C4-2B (cell line): Measurements from ENCODE around the gene TBC1D20.
"Not testable (repeated sequence)": the region's sequence is repeated elsewhere in the genome, so short reads cannot be mapped to it uniquely, and the experiment has no call there.

ENCODE experiments used
- H3K27ac ChIP-seq: fragments of 450-650 bp; 2 replicates; pipeline ENCODE4 v1.5.1; 2017
- ZFX ChIP-seq: fragments of 450-650 bp; IDR thresholded peaks from 2 replicates; pipeline ENCODE4 v1.6.1; 2017
- TF ChIP-seq, protein P1 (sequence below): fragments of 450-650 bp; conservative IDR thresholded peaks from 2 replicates; pipeline ENCODE4 v1.5.1; 2017; ENCODE audit warnings: mild to moderate bottlenecking

The TBC1D20 gene

DNA sequence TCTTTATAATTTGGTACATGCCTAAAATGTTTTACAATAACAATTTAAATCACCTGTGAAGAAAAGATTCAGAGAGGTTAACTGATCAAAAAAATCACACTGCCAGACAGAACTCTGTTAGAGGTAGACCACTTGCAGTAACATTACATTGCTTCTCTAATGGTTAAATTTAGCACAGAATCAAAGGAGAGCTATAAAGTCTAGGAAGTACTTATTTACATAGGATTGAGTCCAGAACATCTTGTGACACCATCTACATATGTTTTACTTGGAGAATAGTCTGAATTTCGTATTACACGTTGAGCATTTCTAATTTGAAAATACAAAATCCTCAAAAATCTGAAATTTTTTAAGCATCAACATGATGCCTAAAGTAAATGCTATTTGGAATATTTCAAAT is 17.2 kb upstream of the TBC1D20 start:
- H3K27ac ChIP-seq = no peak overlapping the region

DNA sequence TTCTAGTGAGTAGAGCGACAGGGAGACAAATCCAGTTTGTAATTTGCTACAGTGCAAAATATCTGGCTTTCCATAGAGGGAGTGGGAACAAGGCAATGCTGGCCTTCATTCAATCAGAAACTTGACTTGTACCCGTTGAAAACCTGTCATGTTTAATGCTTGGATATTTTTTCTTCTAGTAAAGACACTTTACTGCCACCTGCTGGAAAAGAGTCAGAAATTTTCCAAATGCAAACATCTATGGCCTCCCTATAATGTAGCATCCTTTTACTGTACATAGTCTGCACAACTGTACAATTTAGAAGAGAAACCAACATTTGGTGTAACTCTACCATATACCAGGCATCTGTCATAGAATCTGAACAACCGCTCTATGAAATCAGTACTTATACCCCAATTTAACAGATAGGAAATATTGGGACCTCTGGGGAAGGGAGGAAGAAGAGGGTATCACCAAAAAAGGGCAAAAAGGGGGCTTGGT is 16.7 kb upstream of the TBC1D20 start:
- peak overlapping the region; percentile 17; the same call in 1 of the 2 replicates for H3K27ac ChIP-seq
- TF ChIP-seq ZFX = no peak
- TF ChIP-seq, protein P1, sequence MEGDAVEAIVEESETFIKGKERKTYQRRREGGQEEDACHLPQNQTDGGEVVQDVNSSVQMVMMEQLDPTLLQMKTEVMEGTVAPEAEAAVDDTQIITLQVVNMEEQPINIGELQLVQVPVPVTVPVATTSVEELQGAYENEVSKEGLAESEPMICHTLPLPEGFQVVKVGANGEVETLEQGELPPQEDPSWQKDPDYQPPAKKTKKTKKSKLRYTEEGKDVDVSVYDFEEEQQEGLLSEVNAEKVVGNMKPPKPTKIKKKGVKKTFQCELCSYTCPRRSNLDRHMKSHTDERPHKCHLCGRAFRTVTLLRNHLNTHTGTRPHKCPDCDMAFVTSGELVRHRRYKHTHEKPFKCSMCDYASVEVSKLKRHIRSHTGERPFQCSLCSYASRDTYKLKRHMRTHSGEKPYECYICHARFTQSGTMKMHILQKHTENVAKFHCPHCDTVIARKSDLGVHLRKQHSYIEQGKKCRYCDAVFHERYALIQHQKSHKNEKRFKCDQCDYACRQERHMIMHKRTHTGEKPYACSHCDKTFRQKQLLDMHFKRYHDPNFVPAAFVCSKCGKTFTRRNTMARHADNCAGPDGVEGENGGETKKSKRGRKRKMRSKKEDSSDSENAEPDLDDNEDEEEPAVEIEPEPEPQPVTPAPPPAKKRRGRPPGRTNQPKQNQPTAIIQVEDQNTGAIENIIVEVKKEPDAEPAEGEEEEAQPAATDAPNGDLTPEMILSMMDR = peak; percentile 76

More for the DNA sequence above, 17.2 kb upstream of the TBC1D20 start:
- TF ChIP-seq, protein P1 = no peak
- TF ChIP-seq ZFX = no peak

DNA sequence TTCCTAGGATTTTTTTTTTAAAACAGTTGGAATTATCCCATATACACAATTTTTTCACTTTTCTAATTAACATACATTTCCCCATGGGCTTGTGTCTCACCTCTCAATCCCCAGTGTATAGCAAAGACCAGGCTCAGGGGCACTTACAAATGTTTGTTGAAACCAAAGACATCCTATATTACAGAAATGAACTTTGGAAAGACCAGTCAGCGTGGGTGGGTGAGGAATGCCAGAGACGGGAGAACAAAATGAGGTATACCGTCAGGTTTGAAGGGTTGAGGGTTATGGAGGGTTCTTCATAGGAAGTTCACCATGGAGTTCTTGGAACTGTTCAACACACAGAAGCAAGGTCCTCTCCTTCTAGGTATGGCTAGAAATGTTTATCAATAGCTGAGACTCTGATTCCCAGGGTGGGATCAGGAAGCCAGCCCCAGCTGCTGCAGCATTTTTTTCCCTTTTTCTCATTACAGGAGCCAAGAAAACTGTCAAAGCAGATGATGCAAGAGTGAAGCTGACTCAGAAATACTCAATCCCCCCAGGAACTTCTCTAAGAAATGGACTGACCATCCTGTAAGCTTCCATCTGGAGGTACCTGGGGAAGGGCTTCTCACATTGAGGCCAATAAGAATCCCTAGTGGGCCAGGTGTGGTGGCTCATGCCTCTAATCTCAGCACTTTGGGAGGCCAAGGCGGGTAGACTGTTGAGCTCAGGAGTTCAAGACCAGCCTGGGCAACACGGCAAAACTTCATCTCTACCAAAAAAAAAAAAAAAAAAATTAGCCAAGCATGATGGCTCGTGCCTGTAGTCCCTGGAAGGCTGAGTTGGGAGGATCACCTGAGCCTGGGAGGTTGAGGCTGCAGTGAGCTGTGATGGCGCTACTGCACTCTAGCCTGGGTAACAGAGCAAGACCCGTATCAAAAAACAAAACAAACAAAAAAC is 15.9 kb upstream of the TBC1D20 start:
- H3K27ac ChIP-seq = peak overlapping the region; percentile 17; the same call in 1 of the 2 replicates
- TF ChIP-seq ZFX = no peak
- TF ChIP-seq, protein P1 = no peak

DNA sequence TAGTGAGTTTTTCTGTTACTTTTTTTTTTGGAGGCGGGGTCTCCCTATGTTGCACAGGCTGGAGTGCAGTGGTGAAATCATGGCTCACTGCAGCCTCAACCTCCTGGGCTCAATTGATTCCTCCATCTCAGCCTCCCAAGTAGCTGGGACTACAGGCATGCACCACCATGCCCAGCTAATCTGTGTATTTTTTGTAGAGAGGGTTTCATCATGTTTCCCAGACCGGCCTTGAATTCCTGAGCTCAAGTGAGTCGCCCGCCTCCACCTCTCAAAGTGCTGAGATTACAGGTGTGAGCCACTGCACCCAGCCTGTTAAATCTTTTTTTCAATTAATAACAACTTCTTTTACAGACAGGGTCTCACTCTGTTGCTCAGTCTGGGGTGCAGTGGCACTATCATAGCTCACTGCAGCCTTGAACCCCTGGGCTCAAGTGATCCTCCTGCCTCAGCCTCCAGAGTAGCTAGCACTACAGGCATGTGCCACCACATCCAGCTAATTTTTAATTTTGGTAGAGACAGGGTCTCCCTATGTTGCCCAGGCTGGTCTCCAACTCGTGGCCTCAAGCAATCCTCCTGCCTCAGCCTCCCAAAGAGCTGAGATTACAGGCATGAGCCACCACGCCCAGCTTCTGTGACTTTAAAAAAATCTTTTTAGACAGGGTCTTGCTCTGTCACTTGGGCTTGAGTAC is 14.4 kb upstream of the TBC1D20 start:
- not testable (repeated sequence) for H3K27ac ChIP-seq

DNA sequence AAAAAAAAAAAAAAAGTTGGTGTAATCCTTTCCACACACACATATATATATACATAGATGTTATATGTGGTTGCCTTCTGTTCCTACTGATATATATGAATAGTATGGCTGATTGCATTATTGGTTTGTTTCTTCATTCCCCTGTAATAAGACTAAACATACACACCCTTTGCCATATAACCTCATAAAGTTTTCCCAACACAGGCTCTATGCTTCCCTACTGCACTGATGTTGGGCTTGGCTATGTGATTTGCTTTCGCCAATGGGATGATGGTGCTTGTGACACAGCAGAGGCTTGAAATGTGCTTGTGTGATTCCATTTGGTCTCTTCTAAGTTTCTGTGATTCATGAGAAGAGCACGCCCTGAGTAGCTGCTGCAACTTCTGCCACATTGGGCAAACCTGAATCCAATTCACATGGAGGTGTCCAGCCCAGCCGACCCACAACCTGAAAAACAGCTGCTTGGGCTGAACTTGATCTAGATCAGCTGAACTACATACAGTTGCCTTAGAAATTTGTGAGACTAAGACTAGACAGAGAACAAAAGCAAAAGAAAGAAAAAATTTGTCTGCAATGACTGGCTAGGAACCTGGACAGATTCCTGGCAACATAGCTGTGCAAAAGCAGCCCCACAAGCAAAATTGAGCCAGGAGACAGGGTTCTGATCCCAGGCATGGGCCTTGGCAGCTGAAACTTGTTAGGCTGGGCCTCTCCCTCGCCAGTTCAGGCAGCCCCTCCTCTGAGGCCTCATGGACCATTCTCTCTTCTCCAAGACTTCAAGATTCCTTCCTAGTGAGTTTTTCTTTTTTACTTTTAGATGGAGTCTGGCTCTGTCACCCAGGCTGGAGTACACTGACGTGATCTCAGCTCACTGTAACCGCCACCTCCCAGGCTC is 13.4 kb upstream of the TBC1D20 start:
- TF ChIP-seq, protein P1 = no peak
- no peak for TF ChIP-seq ZFX
- no peak overlapping the region for H3K27ac ChIP-seq

DNA sequence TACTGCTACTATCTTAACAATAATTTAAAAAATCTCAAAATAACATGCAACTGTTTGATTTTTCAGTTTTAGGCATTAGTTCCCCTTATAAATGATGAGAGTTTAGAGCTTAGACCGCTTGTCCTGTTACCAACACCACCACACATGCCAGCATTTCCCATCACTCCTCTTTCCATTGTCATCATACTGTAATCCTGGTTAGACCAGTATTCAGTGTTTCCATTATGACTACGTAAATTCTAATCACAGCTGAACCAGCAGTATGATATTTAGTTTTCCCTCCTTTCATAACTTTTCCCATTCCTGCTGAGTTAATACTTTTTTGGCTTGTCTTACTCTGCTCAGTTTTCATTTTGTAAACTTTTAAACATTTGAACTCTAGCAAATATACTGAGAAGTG is 12.2 kb upstream of the TBC1D20 start:
- no peak overlapping the region for H3K27ac ChIP-seq
- TF ChIP-seq, protein P1 = no peak
- no peak for TF ChIP-seq ZFX

DNA sequence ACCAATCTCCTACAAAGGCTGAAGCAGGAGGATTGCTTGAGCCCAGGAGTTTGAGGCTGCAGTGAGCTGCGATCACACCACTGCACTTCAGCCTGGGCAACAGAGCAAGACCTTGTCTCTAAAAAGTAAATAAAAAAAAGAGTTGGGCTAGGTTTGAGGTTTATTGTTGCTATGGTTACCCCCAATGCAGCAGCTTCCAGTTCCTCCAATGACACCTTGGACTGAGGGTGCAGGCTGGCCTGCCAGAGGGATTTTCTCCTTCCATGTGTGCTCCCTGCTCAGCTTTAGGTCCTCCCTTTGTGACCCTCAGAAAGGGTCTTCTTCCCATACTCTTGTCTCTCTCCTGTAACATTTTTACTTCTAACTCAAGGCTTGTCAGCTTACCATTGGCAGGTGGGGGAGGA is 10.6 kb upstream of the TBC1D20 start:
- no peak for TF ChIP-seq ZFX
- TF ChIP-seq, protein P1 = no peak

More for the DNA sequence above, 10.6 kb upstream of the TBC1D20 start:
- no peak overlapping the region for H3K27ac ChIP-seq
